Lower leg skin (tissue), 3 donors: ENCODE measurements around the gene CCSER1.

ENCODE experiments used
- CTCF ChIP-seq, 3 donors: fragments of 450-650 bp; IDR thresholded peaks; one replicate each; pipeline ENCODE4 v1.5.1; 2016; ENCODE audit warnings: antibody characterized with exemption in 3 of 3, mild to moderate bottlenecking in 3 of 3, moderate library complexity in 2 of 3
- POLR2A ChIP-seq, 2 donors: fragments of 450-650 bp; IDR thresholded peaks; one replicate each; pipeline ENCODE4 v1.6.1; 2016 to 2017; ENCODE audit warnings: antibody characterized with exemption in 2 of 2, mild to moderate bottlenecking in 1 of 2, moderate library complexity in 1 of 2

GRCh38 chr4:90120815-90121214 is 6.4 kb upstream of the CCSER1 start:
- TF ChIP-seq CTCF (IDR thresholded peaks at IDR 0.05) (no peak), POLR2A (IDR thresholded peaks at IDR 0.05) (no peak)
